Cardiac fibroblast (primary cell): ENCODE results near the gene MEF2C.
A peak's percentile ranks its signal among the peaks of the same experiment; 100 is the strongest.

Experiments used
- DNase-seq, 2 donors: peaks; one replicate each; pipeline versions ENCODE4 v3.0.0 to v3.0.0-alpha.2; 2010; ENCODE audit warnings: low read depth in 2 of 2
- H3K4me3 ChIP-seq, 2 donors: replicated peaks in 1 of 2; 1 replicate in 1 of 2; 2 replicates in 1 of 2; pipeline ENCODE4 v1.5.1; 2011; ENCODE audit warnings: low read depth in 2 of 2, low read length in 2 of 2, mild to moderate bottlenecking in 2 of 2, moderate library complexity in 1 of 2
- CTCF ChIP-seq: IDR thresholded peaks from one replicate; pipeline ENCODE4 v1.5.1; 2011; ENCODE audit warnings: low read depth, mild to moderate bottlenecking, low read length, inconsistent platforms

Gene MEF2C

GRCh38 chr5:88887342-88887741 is 4.4 kb upstream of the MEF2C start:
- DNase-seq = no peak
- H3K4me3 ChIP-seq = no peak overlapping the region
- TF ChIP-seq CTCF = no peak

GRCh38 chr5:88886746-88887341 is 3.9 kb upstream of the MEF2C start:
- no peak for TF ChIP-seq CTCF
- peak in 1 of 2 donors; percentile 44 for DNase-seq
- H3K4me3 ChIP-seq = no peak overlapping the region

- peak overlapping the region in 1 of 2 donors; percentile 16 for H3K4me3 ChIP-seq
- TF ChIP-seq CTCF = no peak
- DNase-seq = peak in 1 of 2 donors; percentile 36
Measured at GRCh38 chr5:88886252-88886651, 3.3 kb upstream of the MEF2C start.

GRCh38 chr5:88885002-88885401 is 2.0 kb upstream of the MEF2C start:
- TF ChIP-seq CTCF = no peak
- H3K4me3 ChIP-seq = no peak overlapping the region
- DNase-seq = peak in 1 of 2 donors; percentile 46

- peak; percentile 20 to 44 for DNase-seq
- no peak for TF ChIP-seq CTCF
Measured at GRCh38 chr5:88884608-88884877, 1.6 kb upstream of the MEF2C start.

GRCh38 chr5:88883836-88884607 is 1.0 kb upstream of the MEF2C start:
- H3K4me3 ChIP-seq = peak overlapping the region; percentile 68 to 69
- no peak for TF ChIP-seq CTCF
- peak; percentile 83 to 85 for DNase-seq

More at GRCh38 chr5:88884608-88884877, 1.6 kb upstream of the MEF2C start:
- peak overlapping the region; percentile 68 to 69 for H3K4me3 ChIP-seq
